HL-60 (cell line): Measurements from ENCODE around the gene PAAF1.

ENCODE experiments used
- DNase-seq, 2 experiments: peaks; one replicate each; pipeline ENCODE4 v3.0.0-alpha.2; 2010 to 2020; ENCODE audit warnings: low read depth in 1 of 2, low spot score in 1 of 2
- H3K27ac ChIP-seq: fragments of 250-450 bp; sonication (Bioruptor Pico); replicated peaks from 2 replicates; pipeline ENCODE4 v1.5.1; 2020; ENCODE audit warnings: mild to moderate bottlenecking, moderate library complexity
- H3K27me3 ChIP-seq: fragments of 250-450 bp; sonication (Bioruptor Pico); 2 replicates; pipeline ENCODE4 v1.5.1; 2021; ENCODE audit warnings: mild to moderate bottlenecking, moderate library complexity; ENCODE audit not compliant: insufficient read depth, poor library complexity, severe bottlenecking
- H3K4me3 ChIP-seq: replicated peaks from 2 replicates; pipeline ENCODE4 v1.5.1; 2011; ENCODE audit warnings: mild to moderate bottlenecking, control low read depth, low read length; ENCODE audit not compliant: insufficient read depth
- CTCF ChIP-seq: IDR thresholded peaks from one replicate; pipeline ENCODE4 v1.5.1; 2011; ENCODE audit warnings: low read length, control low read depth, inconsistent platforms; ENCODE audit not compliant: insufficient read depth
- GABPA ChIP-seq: IDR thresholded peaks from 2 replicates; pipeline ENCODE4 v1.6.1; 2012; ENCODE audit warnings: low read depth
- POLR2AphosphoS5 ChIP-seq: IDR thresholded peaks from 2 replicates; pipeline ENCODE4 v1.6.1; 2012; ENCODE audit warnings: low read depth
- REST ChIP-seq: IDR thresholded peaks from 2 replicates; pipeline ENCODE4 v1.6.1; 2012; ENCODE audit warnings: low read depth; ENCODE audit not compliant: insufficient replicate concordance
- SPI1 ChIP-seq: IDR thresholded peaks from 2 replicates; pipeline ENCODE4 v1.6.1; 2012; ENCODE audit warnings: low read depth, mild to moderate bottlenecking, borderline replicate concordance

Gene PAAF1

GRCh38 chr11:73971175-73971719, 94.4 kb downstream of the PAAF1 start:
- peak in 1 of 2 experiments; percentile 35 for DNase-seq
- no peak overlapping the region for H3K27ac ChIP-seq

GRCh38 chr11:73972187-73972586, 95.4 kb downstream of the PAAF1 start:
- no peaks in the 10 kb centered on the region for H3K27me3 ChIP-seq
- DNase-seq: peak in 1 of 2 experiments; percentile 50
- no peak overlapping the region for H3K4me3 ChIP-seq
- H3K27ac ChIP-seq: no peak overlapping the region
- no peak for TF ChIP-seq SPI1
- peak; percentile 36 for TF ChIP-seq POLR2AphosphoS5

More at GRCh38 chr11:73971175-73971719, 94.4 kb downstream of the PAAF1 start:
- no peak overlapping the region for H3K4me3 ChIP-seq
- peak; percentile 87 for TF ChIP-seq POLR2AphosphoS5
- TF ChIP-seq GABPA: no peak
- H3K27me3 ChIP-seq: no peaks in the 10 kb centered on the region

GRCh38 chr11:73972620-73973449, 96.0 kb downstream of the PAAF1 start:
- peak in 1 of 2 experiments; percentile 29 for DNase-seq
- no peak for TF ChIP-seq CTCF
- TF ChIP-seq POLR2AphosphoS5: peak; percentile 37; the same call in 1 of the 2 replicates
- TF ChIP-seq GABPA: no peak
- H3K27ac ChIP-seq: no peak overlapping the region
- no peaks in the 10 kb centered on the region for H3K27me3 ChIP-seq
- no peak overlapping the region for H3K4me3 ChIP-seq

- Histone ChIP-seq H3K4me3 (no peak overlapping the region), H3K27ac (no peak overlapping the region), H3K27me3 (no peaks in the 10 kb centered on the region)
- TF ChIP-seq GABPA (no peak), SPI1 (no peak), POLR2AphosphoS5 (no peak; the same call in 1 of the 2 replicates), REST (no peak), CTCF (no peak)
- DNase-seq: peak in 1 of 2 experiments; percentile 38
Measured at GRCh38 chr11:73974604-73975478, 98.0 kb downstream of the PAAF1 start.

- no peak for TF ChIP-seq SPI1
- 0 out of 2 replicates have a peak, but pooled peaks have one; percentile 38 for TF ChIP-seq POLR2AphosphoS5
- Histone ChIP-seq H3K4me3 (no peak overlapping the region), H3K27ac (no peak overlapping the region), H3K27me3 (no peaks in the 10 kb centered on the region)
- DNase-seq: peak in 1 of 2 experiments; percentile 28
Measured at GRCh38 chr11:73975479-73975757, 98.6 kb downstream of the PAAF1 start.
